ENCODE data around the gene IGSF9B.

IGSF9B gene

DNA sequence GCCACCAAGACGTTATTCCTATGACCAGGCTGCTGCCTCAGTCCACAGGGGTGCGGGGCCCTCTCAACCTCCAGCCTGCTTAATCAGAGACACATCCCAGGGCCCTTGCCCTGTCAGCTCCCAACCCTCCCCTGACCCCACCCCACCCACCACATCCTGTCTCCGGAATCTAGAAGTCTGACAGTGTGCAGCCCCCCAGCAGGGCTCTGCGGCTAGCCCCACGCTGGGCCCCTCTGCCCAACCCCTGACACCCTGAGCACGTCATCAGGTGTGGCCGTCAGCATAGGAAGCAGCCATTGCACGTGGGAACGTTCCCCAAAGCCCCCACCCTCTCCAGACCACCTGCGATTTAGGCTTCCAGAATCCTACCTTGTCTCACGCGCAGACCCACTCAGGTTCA is 34.3 kb upstream of the IGSF9B start:
- TF ChIP-seq, protein P1, sequence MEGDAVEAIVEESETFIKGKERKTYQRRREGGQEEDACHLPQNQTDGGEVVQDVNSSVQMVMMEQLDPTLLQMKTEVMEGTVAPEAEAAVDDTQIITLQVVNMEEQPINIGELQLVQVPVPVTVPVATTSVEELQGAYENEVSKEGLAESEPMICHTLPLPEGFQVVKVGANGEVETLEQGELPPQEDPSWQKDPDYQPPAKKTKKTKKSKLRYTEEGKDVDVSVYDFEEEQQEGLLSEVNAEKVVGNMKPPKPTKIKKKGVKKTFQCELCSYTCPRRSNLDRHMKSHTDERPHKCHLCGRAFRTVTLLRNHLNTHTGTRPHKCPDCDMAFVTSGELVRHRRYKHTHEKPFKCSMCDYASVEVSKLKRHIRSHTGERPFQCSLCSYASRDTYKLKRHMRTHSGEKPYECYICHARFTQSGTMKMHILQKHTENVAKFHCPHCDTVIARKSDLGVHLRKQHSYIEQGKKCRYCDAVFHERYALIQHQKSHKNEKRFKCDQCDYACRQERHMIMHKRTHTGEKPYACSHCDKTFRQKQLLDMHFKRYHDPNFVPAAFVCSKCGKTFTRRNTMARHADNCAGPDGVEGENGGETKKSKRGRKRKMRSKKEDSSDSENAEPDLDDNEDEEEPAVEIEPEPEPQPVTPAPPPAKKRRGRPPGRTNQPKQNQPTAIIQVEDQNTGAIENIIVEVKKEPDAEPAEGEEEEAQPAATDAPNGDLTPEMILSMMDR (IDR thresholded peaks at IDR 0.05): no peak
- no peak for DNase-seq (ENCODE audit: low spot score)
- Histone ChIP-seq H3K4me3 (no peak overlapping the region), H3K27ac (no peak overlapping the region)

DNA sequence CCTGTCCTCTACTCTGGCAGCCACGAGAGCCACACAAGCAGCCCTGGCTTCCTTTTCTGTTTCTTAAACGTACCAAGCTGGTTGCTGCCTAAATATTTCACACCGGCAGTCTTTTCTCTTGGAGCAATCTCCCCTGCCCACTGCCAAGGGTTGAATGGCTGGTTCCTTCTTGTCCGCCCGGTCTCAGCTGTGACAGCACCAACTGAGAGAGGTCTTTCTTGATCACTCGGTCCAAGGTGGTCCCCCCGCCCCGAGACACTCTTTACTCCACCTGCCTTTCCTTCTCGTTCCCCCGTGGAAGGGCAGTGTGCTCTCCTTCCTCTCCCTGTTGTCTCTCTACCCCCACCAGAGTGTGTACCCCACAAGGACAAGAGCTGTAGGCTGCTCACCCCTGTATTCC is 33.7 kb upstream of the IGSF9B start:
- DNase-seq (ENCODE audit: low spot score): no peak
- Histone ChIP-seq H3K4me3 (no peak overlapping the region), H3K27ac (no peak overlapping the region)
- TF ChIP-seq, protein P1 (IDR thresholded peaks at IDR 0.05): no peak

DNA sequence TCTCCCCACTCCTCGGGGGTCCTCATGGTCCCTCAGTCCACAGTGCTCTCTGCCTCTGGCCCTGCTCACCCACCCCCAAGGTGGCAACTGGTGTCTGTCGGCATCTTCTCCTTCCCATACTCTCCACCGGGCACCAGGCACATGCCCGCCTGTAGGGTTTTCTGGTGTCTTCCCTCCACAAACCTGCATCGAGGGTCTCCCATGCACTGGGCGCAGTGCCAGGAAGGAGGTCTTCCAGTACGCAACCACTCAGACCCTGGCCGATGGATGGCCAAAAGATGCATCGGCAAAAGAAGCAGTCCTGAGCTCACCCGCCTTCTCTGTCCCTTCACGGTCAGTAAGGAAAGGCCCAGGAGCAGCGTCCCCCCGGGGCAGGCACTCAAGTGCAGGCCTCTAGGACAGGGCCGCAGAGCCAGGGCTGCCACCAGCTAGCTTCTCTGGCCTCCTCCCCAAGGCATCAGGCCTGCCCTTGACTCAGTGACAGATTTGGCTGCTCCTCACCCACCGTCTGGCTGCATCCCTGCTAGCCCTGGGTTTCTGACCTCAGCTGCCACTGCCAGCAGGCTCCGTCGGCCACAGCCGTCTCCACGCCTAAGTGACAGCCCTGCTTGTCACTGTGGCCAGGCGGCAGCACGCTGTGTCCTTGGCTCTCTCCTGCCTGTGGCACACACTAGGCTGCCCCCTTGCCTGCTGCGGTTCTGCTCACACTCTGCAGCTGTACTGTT is 32.1 kb upstream of the IGSF9B start:
- TF ChIP-seq, protein P1 (IDR thresholded peaks at IDR 0.05): no peak
- H3K27ac ChIP-seq: no peak overlapping the region

DNA sequence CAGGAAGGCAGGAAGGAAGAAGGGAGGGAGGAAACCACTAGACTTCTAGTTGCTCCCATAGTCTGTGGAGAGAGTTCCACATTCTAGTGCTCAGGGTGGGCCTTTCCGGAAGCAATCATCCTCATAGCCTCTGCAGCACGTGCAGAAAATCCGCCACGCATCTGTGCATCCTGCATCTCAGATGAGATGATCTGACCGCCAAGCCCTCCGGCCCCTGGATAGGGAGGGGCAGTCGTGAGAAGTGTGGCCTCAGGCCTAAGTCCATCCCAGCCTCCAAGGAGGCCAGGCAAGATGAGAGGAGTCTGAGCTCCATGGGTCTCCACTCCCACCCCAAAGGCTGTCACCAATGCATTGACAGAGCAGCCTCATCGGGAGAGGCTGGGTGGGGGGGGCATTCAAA is 30.4 kb upstream of the IGSF9B start:
- Histone ChIP-seq H3K27ac (no peak overlapping the region), H3K4me3 (no peak overlapping the region)
- TF ChIP-seq, protein P1 (IDR thresholded peaks at IDR 0.05): no peak
- no peak for DNase-seq (ENCODE audit: low spot score)

More for the DNA sequence above, 32.1 kb upstream of the IGSF9B start:
- DNase-seq (ENCODE audit: low spot score): no peak
- H3K4me3 ChIP-seq: no peak overlapping the region

DNA sequence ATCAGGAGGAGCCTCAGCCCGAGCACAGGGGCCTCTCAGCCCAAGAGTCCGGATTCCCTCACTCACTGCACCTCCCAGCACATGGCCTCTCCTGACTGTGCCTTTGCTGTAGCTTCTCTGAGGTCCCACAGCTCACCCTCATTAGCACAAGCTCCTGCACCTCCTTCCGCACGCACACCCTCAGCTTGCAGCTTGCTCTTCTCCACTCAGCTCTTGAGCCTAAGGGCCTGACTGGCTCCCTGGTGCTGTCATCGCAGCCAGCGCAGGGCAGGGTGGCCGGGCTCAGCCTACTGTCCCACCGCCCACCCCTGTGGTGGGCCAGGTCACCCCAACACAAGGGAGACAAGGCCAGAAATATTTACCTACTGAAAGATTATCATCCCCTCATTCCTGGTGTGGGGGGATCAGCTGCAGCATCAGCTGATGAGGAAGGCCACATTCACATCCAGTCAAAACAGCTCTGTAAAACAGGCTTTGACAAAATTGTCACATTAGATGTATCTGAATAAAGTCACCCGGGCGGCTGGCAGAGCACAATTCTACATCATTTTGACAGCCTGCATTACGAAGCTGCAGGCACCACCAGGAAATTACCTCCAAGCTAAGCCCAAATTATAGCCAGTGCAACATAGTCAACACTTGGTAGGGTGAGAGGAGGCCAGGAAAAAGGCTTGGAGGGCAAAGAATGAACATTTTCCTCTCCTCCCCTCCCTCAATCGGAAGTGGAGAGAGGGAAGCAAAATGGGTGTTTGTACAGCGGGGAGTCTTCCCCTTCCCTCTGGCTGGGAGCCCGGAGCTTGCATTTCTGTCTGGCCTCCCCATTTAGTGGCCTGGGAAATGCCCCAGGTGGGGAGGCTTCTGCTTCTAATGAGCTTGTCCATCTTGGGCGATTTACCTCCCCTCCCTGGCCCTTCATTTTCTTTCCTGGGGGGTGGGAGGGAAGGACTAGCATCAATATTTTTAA is 29.5 kb upstream of the IGSF9B start:
- TF ChIP-seq, protein P1 (IDR thresholded peaks at IDR 0.05): no peak
- Histone ChIP-seq H3K27ac (no peak overlapping the region), H3K4me3 (no peak overlapping the region)
- DNase-seq (ENCODE audit: low spot score): no peak

DNA sequence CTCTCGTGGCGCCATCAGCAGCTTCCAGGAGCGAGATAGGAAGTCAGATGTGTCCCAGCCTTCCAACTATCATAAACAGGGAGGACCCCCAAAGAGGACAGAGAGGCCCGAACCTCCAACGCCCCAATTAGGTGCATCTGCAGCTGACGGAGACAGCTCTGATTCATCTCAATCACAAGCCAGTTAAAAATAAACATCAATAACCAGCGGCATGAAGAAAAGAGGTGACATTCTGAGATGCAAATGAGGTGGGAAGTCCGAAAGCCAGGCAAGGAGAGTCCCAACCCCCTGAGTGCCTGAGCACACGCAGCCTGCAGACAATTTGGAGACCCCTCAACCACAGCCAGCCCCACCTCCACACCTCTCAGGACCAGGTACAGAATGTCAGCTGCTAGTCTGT is 28.1 kb upstream of the IGSF9B start:
- TF ChIP-seq, protein P1 (IDR thresholded peaks at IDR 0.05): no peak
- H3K27ac ChIP-seq: no peak overlapping the region
- H3K4me3 ChIP-seq: no peak overlapping the region
- DNase-seq (ENCODE audit: low spot score): no peak
